Chondrocyte (in vitro differentiated cells): ENCODE data around the gene PSMG2. TPM values are rescaled to one million over a fixed set of nuclear protein-coding genes. Genes with fewer than 3 reads are reported as not detected.
A peak's percentile ranks its signal among the peaks of the same experiment; 100 is the strongest.

Experiments used
- DNase-seq: peaks from one replicate; pipeline ENCODE4 v3.0.0; 2021; ENCODE audit warnings: mixed read lengths, low spot score
- H3K27ac Mint-ChIP-seq: one replicate; pipeline ENCODE4 v1.8.0; 2021; ENCODE audit warnings: mild to moderate bottlenecking, moderate library complexity, mixed read lengths; ENCODE audit not compliant: unreplicated experiment
- H3K27me3 Mint-ChIP-seq: 2 replicates; pipeline ENCODE4 v1.8.0; 2021; ENCODE audit warnings: low read depth, mixed read lengths
- H3K36me3 Mint-ChIP-seq: 2 replicates; pipeline ENCODE4 v1.8.0; 2021; ENCODE audit warnings: low read depth, mixed read lengths
- H3K4me1 Mint-ChIP-seq: 2 replicates; pipeline ENCODE4 v1.8.0; 2021; ENCODE audit warnings: low read depth, mild to moderate bottlenecking, mixed read lengths
- H3K4me3 Mint-ChIP-seq: one replicate; pipeline ENCODE4 v1.8.0; 2021; ENCODE audit warnings: mild to moderate bottlenecking, moderate library complexity, mixed read lengths; ENCODE audit not compliant: unreplicated experiment
- H3K9me3 Mint-ChIP-seq: 2 replicates; pipeline ENCODE4 v1.8.0; 2021; ENCODE audit warnings: low read depth, mixed read lengths
- total RNA-seq: library from RNA; stranded (reverse); gene quantifications from 3 replicates; pipeline ENCODE4 v1.2.1, GENCODE V29; 2021
- TF ChIP-seq, protein P1 (sequence below): fragments of 200-600 bp; sonication (generic); IDR thresholded peaks from 2 replicates; pipeline ENCODE4 v1.5.0; 2021; ENCODE audit warnings: antibody characterized with exemption, mild to moderate bottlenecking, moderate library complexity

The PSMG2 gene
- total RNA-seq, 1 donor from 2014 or later, result 44.4 TPM

DNA sequence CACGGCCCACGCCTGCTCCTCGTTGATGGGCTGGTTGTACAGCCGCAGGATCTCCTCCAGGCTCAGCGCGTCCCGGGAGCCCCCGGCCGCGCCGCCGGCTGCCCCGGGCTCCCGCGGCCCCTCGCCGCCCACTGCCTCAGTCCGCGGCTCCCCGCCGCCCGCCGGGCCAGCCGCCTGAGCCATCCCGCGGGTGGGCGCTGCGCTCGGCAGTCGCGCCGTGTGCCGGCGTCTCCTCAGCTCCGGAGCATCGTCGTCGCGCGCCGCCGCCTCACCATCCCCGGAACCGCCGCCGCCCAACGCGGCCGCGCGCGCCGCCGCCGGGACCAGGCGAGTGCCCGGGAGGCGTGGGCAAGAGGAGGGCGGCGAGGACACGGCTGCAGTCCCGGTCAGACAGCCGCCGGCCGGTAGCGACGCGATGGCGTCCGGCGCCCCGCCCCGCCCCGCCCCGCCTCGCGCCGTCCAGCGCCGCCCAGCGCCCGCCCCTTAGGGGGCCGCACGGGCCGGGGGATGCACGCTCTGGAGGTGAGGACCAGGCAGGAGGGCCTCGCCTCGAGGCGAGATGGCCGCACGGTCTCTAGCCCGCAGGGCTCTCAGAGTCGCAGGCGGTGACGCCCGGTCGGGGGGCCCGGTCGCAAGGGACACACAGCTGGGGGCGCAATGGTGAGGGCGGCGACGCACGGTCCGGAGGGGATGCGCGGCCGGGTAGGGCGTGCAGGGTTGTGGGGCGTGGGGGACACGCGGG is 45.0 kb upstream of the PSMG2 start, which contains the start of gene SPIRE1:
SPIRE1 (minus strand) TSS at position 424 of the 742 bp plus-strand sequence; CDS start at position 183, 241 bp downstream.
- TF ChIP-seq, protein P1, sequence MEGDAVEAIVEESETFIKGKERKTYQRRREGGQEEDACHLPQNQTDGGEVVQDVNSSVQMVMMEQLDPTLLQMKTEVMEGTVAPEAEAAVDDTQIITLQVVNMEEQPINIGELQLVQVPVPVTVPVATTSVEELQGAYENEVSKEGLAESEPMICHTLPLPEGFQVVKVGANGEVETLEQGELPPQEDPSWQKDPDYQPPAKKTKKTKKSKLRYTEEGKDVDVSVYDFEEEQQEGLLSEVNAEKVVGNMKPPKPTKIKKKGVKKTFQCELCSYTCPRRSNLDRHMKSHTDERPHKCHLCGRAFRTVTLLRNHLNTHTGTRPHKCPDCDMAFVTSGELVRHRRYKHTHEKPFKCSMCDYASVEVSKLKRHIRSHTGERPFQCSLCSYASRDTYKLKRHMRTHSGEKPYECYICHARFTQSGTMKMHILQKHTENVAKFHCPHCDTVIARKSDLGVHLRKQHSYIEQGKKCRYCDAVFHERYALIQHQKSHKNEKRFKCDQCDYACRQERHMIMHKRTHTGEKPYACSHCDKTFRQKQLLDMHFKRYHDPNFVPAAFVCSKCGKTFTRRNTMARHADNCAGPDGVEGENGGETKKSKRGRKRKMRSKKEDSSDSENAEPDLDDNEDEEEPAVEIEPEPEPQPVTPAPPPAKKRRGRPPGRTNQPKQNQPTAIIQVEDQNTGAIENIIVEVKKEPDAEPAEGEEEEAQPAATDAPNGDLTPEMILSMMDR, result no peak
- no peak for DNase-seq
- no peaks in the 10 kb centered on the region for H3K9me3 Mint-ChIP-seq
- H3K27me3 Mint-ChIP-seq, result no peaks in the 10 kb centered on the region
- H3K4me3 Mint-ChIP-seq, result peak within 1 kb of the TSS; percentile 79
- H3K36me3 Mint-ChIP-seq, result peaks cover 1% of the 10 kb centered on the region
- H3K4me1 Mint-ChIP-seq, result peaks cover 44% of the 10 kb centered on the region
- H3K27ac Mint-ChIP-seq, result peak within 1 kb of the TSS; percentile 95

- H3K4me3 Mint-ChIP-seq, result peak overlapping the region; percentile 79
- peaks cover 37% of the 10 kb centered on the region for H3K4me1 Mint-ChIP-seq
- H3K9me3 Mint-ChIP-seq, result no peaks in the 10 kb centered on the region
- no peak for DNase-seq
- H3K36me3 Mint-ChIP-seq, result peaks cover 1% of the 10 kb centered on the region
- H3K27ac Mint-ChIP-seq, result peak overlapping the region; percentile 86
- H3K27me3 Mint-ChIP-seq, result no peaks in the 10 kb centered on the region
- TF ChIP-seq, protein P1, result peak; percentile 51
Measured at GRCh38 chr18:12658426-12659138, 44.3 kb upstream of the PSMG2 start.

GRCh38 chr18:12659904-12660605 is 42.8 kb upstream of the PSMG2 start:
- no peaks in the 10 kb centered on the region for H3K9me3 Mint-ChIP-seq
- H3K4me3 Mint-ChIP-seq, result no peak overlapping the region
- peaks cover 29% of the 10 kb centered on the region for H3K4me1 Mint-ChIP-seq
- TF ChIP-seq, protein P1, result peak; percentile 98
- no peak overlapping the region for H3K27ac Mint-ChIP-seq
- peaks cover 1% of the 10 kb centered on the region for H3K36me3 Mint-ChIP-seq
- no peak for DNase-seq
- H3K27me3 Mint-ChIP-seq, result no peaks in the 10 kb centered on the region

DNA sequence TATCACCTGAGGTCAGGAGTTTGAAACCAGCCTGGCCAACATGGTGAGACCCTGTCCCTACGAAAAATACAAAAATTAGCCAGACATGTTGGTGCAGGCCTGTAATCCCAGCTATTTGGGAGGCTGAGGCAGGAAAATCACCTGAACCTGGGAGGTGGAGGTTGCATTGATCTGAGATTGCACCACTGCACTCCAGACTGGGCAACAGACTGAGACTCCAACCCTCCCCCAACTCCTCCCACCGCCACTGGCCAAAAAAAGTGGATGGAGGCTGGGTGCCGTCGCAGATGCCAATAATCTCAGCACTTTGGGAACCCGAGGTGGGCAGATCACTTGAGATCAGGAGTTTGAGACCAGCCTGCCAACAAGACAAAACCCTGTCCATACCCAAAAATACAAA is 34.8 kb upstream of the PSMG2 start:
- Mint-ChIP-seq H3K4me3 (no peak overlapping the region), H3K9me3 (no peaks in the 10 kb centered on the region), H3K27ac (no peak overlapping the region), H3K4me1 (no peaks in the 10 kb centered on the region), H3K36me3 (peaks cover 4% of the 10 kb centered on the region), H3K27me3 (no peaks in the 10 kb centered on the region)
- TF ChIP-seq, protein P1, result no peak
- DNase-seq, result no peak

- Mint-ChIP-seq H3K36me3 (peaks cover 4% of the 10 kb centered on the region), H3K9me3 (no peaks in the 10 kb centered on the region), H3K4me3 (peak overlapping the region; percentile 48), H3K27me3 (no peaks in the 10 kb centered on the region), H3K4me1 (peaks cover 10% of the 10 kb centered on the region), H3K27ac (peak overlapping the region; percentile 81)
- no peak for DNase-seq
- TF ChIP-seq, protein P1, result no peak
Measured at GRCh38 chr18:12679183-12679786, 23.6 kb upstream of the PSMG2 start.
